Loucy (cell line): ENCODE data around the gene PRXL2B.

Experiments
- H2AFZ ChIP-seq: fragments of 200-600 bp; sonication (generic); 2 replicates; pipeline ENCODE4 v1.6.0; 2016; ENCODE audit warnings: antibody characterized with exemption, mild to moderate bottlenecking, low read length, moderate library complexity
- H3F3A ChIP-seq: fragments of 200-600 bp; 2 replicates; pipeline ENCODE4 v1.6.0; 2016; ENCODE audit warnings: antibody characterized with exemption, low read depth, mild to moderate bottlenecking
- H3K27me3 ChIP-seq: fragments of 200-600 bp; sonication (generic); 2 replicates; pipeline ENCODE4 v1.6.1; 2014; ENCODE audit warnings: low read length, mild to moderate bottlenecking; ENCODE audit not compliant: insufficient read depth, poor library complexity, severe bottlenecking
- H3K36me3 ChIP-seq: fragments of 200-600 bp; sonication (generic); 2 replicates; pipeline ENCODE4 v1.6.1; 2016; ENCODE audit warnings: low read length; ENCODE audit not compliant: insufficient read depth
- H3K4me1 ChIP-seq: fragments of 200-600 bp; sonication (generic); 2 replicates; pipeline ENCODE4 v1.5.1; 2014; ENCODE audit warnings: low read length, mild to moderate bottlenecking; ENCODE audit not compliant: insufficient read depth, poor library complexity, severe bottlenecking
- H3K4me2 ChIP-seq: fragments of 200-600 bp; sonication (generic); 2 replicates; pipeline ENCODE4 v1.6.0; 2014; ENCODE audit warnings: antibody characterized with exemption, low read length, low read depth, mild to moderate bottlenecking; ENCODE audit not compliant: poor library complexity, severe bottlenecking
- H3K4me3 ChIP-seq: fragments of 200-600 bp; sonication (generic); 2 replicates; pipeline ENCODE4 v1.5.1; 2014; ENCODE audit warnings: low read length, mild to moderate bottlenecking, mixed read lengths; ENCODE audit not compliant: poor library complexity, severe bottlenecking
- H3K79me2 ChIP-seq: fragments of 200-600 bp; sonication (generic); 2 replicates; pipeline ENCODE4 v1.6.1; 2014; ENCODE audit warnings: low read length; ENCODE audit not compliant: insufficient read depth
- H3K9ac ChIP-seq: fragments of 200-600 bp; sonication (generic); 2 replicates; pipeline ENCODE4 v1.6.0; 2014; ENCODE audit warnings: mild to moderate bottlenecking, low read depth, low read length, moderate library complexity; ENCODE audit not compliant: poor library complexity, severe bottlenecking
- H3K9me2 ChIP-seq: fragments of 200-600 bp; sonication (generic); replicated peaks from 2 replicates; pipeline ENCODE4 v1.6.1; 2016; ENCODE audit warnings: low read depth, low read length, mixed read lengths
- H3K9me3 ChIP-seq: fragments of 200-600 bp; sonication (generic); 2 replicates; pipeline ENCODE4 v1.6.1; 2014; ENCODE audit warnings: mild to moderate bottlenecking, antibody characterized with exemption, low read length, low read depth; ENCODE audit not compliant: insufficient read depth
- H4K20me1 ChIP-seq: fragments of 200-600 bp; sonication (generic); 2 replicates; pipeline ENCODE4 v1.6.0; 2014; ENCODE audit warnings: antibody characterized with exemption, low read length, mild to moderate bottlenecking; ENCODE audit not compliant: insufficient read depth, poor library complexity, severe bottlenecking
- CTCF ChIP-seq: fragments of 200-600 bp; sonication (generic); conservative IDR thresholded peaks from 2 replicates; pipeline ENCODE4 v1.5.1; 2014; ENCODE audit warnings: mild to moderate bottlenecking, antibody characterized with exemption, low read length
- EZH2phosphoT487 ChIP-seq: fragments of 200-600 bp; IDR thresholded peaks from 2 replicates; pipeline ENCODE4 v1.6.1; 2018; ENCODE audit warnings: antibody characterized with exemption, mild to moderate bottlenecking, moderate library complexity, borderline replicate concordance

PRXL2B gene

GRCh38 chr1:2541619-2542245 lies 44.8 kb upstream of the PRXL2B start:
- H3K9me3 ChIP-seq, result no peaks in the 10 kb centered on the region
- no peaks in the 10 kb centered on the region for H4K20me1 ChIP-seq
- no peaks in the 10 kb centered on the region for H3K9me2 ChIP-seq
- peaks cover 11% of the 10 kb centered on the region for H3K4me1 ChIP-seq
- H3K79me2 ChIP-seq, result no peaks in the 10 kb centered on the region
- H3K9ac ChIP-seq, result no peak overlapping the region
- H3K4me2 ChIP-seq, result no peak overlapping the region
- H3K4me3 ChIP-seq, result no peak overlapping the region
- no peaks in the 10 kb centered on the region for H3F3A ChIP-seq
- TF ChIP-seq EZH2phosphoT487 (no peak), CTCF (no peak)
- no peak overlapping the region for H2AFZ ChIP-seq
- H3K36me3 ChIP-seq, result no peaks in the 10 kb centered on the region
- no peaks in the 10 kb centered on the region for H3K27me3 ChIP-seq

- Histone ChIP-seq H3K4me2 (no peak overlapping the region), H3K79me2 (peaks cover 2% of the 10 kb centered on the region; the same call in 1 of the 2 replicates), H3K9ac (no peak overlapping the region), H3K4me3 (no peak overlapping the region), H3K36me3 (no peaks in the 10 kb centered on the region), H2AFZ (no peak overlapping the region), H3K9me2 (no peaks in the 10 kb centered on the region), H3K9me3 (no peaks in the 10 kb centered on the region), H4K20me1 (no peaks in the 10 kb centered on the region), H3F3A (no peaks in the 10 kb centered on the region), H3K4me1 (peaks cover 13% of the 10 kb centered on the region), H3K27me3 (no peaks in the 10 kb centered on the region)
- TF ChIP-seq CTCF (no peak), EZH2phosphoT487 (no peak)
These were observed 44.2 kb upstream of the PRXL2B start for GRCh38 chr1:2542246-2542915.

GRCh38 chr1:2543543-2544092 lies 43.0 kb upstream of the PRXL2B start:
- TF ChIP-seq CTCF, result no peak
- TF ChIP-seq EZH2phosphoT487, result no peak
- Histone ChIP-seq H3K9ac (no peak overlapping the region), H3K36me3 (no peaks in the 10 kb centered on the region), H3K79me2 (peaks cover 8% of the 10 kb centered on the region; the same call in 1 of the 2 replicates), H3K4me3 (no peak overlapping the region), H3K9me2 (no peaks in the 10 kb centered on the region), H3F3A (no peaks in the 10 kb centered on the region), H3K4me2 (no peak overlapping the region), H4K20me1 (no peaks in the 10 kb centered on the region), H2AFZ (no peak overlapping the region), H3K27me3 (no peaks in the 10 kb centered on the region), H3K4me1 (peaks cover 22% of the 10 kb centered on the region), H3K9me3 (no peaks in the 10 kb centered on the region)
